PFSK-1 (cell line): ENCODE results near the gene FAM107A.

Experiments used
- FOXP2 ChIP-seq: optimal IDR thresholded peaks from 2 replicates; pipeline ENCODE3; 2011; ENCODE audit warnings: borderline replicate concordance, control low read depth, inconsistent platforms; ENCODE audit not compliant: insufficient read depth; ENCODE audit errors: extremely low read length, extremely low read depth
- POLR2AphosphoS5 ChIP-seq: IDR thresholded peaks from 2 replicates; pipeline ENCODE4 v1.6.1; 2012; ENCODE audit warnings: low read depth, mild to moderate bottlenecking, control low read depth, low read length, moderate library complexity
- REST ChIP-seq, 2 experiments: IDR thresholded peaks; 2 replicates each; pipeline versions ENCODE4 v1.6.1 to v1.8.0; 2011 to 2012; ENCODE audit warnings: low read depth in 2 of 2, low read length in 2 of 2, control low read depth in 1 of 2, inconsistent platforms in 1 of 2, mild to moderate bottlenecking in 1 of 2, moderate library complexity in 1 of 2; ENCODE audit not compliant: insufficient read depth in 1 of 2
- SIN3A ChIP-seq: IDR thresholded peaks from 2 replicates; pipeline ENCODE4 v1.6.1; 2012; ENCODE audit warnings: mild to moderate bottlenecking, low read length, moderate library complexity, borderline replicate concordance; ENCODE audit not compliant: insufficient read depth
- TAF1 ChIP-seq: IDR thresholded peaks from 2 replicates; pipeline ENCODE4 v1.6.1; 2012; ENCODE audit warnings: low read length, control low read depth, borderline replicate concordance; ENCODE audit not compliant: insufficient read depth

Gene FAM107A

GRCh38 chr3:58562498-58562897 lies 14.7 kb downstream of the FAM107A start:
- TF ChIP-seq POLR2AphosphoS5 = no peak
- no peak for TF ChIP-seq REST (IDR thresholded peaks at IDR 0.05; ENCODE audit: insufficient read depth in 1 of 2, low read depth in 2 of 2, low read length in 2 of 2)
- no peak for TF ChIP-seq FOXP2
- no peak for TF ChIP-seq SIN3A
- no peak for TF ChIP-seq TAF1

- no peak for TF ChIP-seq FOXP2
- no peak for TF ChIP-seq TAF1
- no peak for TF ChIP-seq REST (IDR thresholded peaks at IDR 0.05; ENCODE audit: insufficient read depth in 1 of 2, low read depth in 2 of 2, low read length in 2 of 2)
- TF ChIP-seq POLR2AphosphoS5 = no peak
- TF ChIP-seq SIN3A = no peak
Measured at GRCh38 chr3:58560771-58561311, 16.4 kb downstream of the FAM107A start.

- TF ChIP-seq TAF1 = no peak
- TF ChIP-seq FOXP2 = no peak
- no peak for TF ChIP-seq SIN3A
- no peak for TF ChIP-seq REST (IDR thresholded peaks at IDR 0.05; ENCODE audit: insufficient read depth in 1 of 2, low read depth in 2 of 2, low read length in 2 of 2)
- TF ChIP-seq POLR2AphosphoS5 = no peak
Measured at GRCh38 chr3:58559586-58559985, 17.6 kb downstream of the FAM107A start.

GRCh38 chr3:58557491-58557890 lies 19.7 kb downstream of the FAM107A start:
- no peak for TF ChIP-seq POLR2AphosphoS5
- no peak for TF ChIP-seq FOXP2
- no peak for TF ChIP-seq SIN3A

- TF ChIP-seq REST (IDR thresholded peaks at IDR 0.05; ENCODE audit: insufficient read depth in 1 of 2, low read depth in 2 of 2, low read length in 2 of 2) (no peak), POLR2AphosphoS5 (no peak), SIN3A (no peak), FOXP2 (no peak), TAF1 (no peak)
Measured at GRCh38 chr3:58556761-58557221, 20.4 kb downstream of the FAM107A start.
